Glomerular visceral epithelial cell (primary cell): ENCODE data around the gene SPINT2.
A peak's percentile ranks its signal among the peaks of the same experiment; 100 is the strongest.
"Not testable (repeated sequence)": the region's sequence is repeated elsewhere in the genome, so short reads cannot be mapped to it uniquely, and the experiment has no call there.

Source experiments
- DNase-seq: peaks from one replicate; pipeline ENCODE4 v3.0.0-alpha.2; 2016; ENCODE audit errors: extremely low spot score

Gene SPINT2

GRCh38 chr19:38320969-38321339 lies 56.6 kb downstream of the SPINT2 start:
- DNase-seq = no peak

- no peak for DNase-seq
These were observed 57.3 kb downstream of the SPINT2 start for GRCh38 chr19:38321646-38322196.

- no peak for DNase-seq
These were observed 58.9 kb downstream of the SPINT2 start for GRCh38 chr19:38323291-38323690.

GRCh38 chr19:38324431-38324830 lies 60.1 kb downstream of the SPINT2 start:
- DNase-seq = no peak

GRCh38 chr19:38326591-38326990 lies 62.2 kb downstream of the SPINT2 start:
- DNase-seq = no peak

GRCh38 chr19:38329651-38330050 lies 65.3 kb downstream of the SPINT2 start:
- DNase-seq = no peak

GRCh38 chr19:38331728-38332127 lies 67.4 kb downstream of the SPINT2 start:
- DNase-seq = no peak

GRCh38 chr19:38333245-38333644 lies 68.9 kb downstream of the SPINT2 start:
- no peak for DNase-seq

- DNase-seq = peak; percentile 97
These were observed 71.7 kb downstream of the SPINT2 start for GRCh38 chr19:38335949-38336637.

- peak; percentile 97 for DNase-seq
These were observed 72.4 kb downstream of the SPINT2 start for GRCh38 chr19:38336638-38337359.

- DNase-seq = no peak
These were observed 72.9 kb downstream of the SPINT2 start for GRCh38 chr19:38337360-38337653.

- not testable (repeated sequence) for DNase-seq
These were observed 74.6 kb downstream of the SPINT2 start for GRCh38 chr19:38339011-38339410.

GRCh38 chr19:38340927-38341326 lies 76.6 kb downstream of the SPINT2 start:
- DNase-seq = no peak
